Head of caudate nucleus (tissue), 42 donors: ENCODE data around the gene PLK5.
"Not testable (repeated sequence)": the region's sequence is repeated elsewhere in the genome, so short reads cannot be mapped to it uniquely, and the experiment has no call there.

Source experiments
- DNase-seq, 42 donors: peaks; one replicate each; pipeline versions ENCODE4 v3.0.0 to v3.0.0-alpha.2; 2020 to 2021; ENCODE audit warnings: mixed read lengths in 7 of 42
- intact Hi-C: fragments of 100-400 bp; cut with DNase I; formaldehyde crosslinking; loops from one replicate; pipeline ENCODE4 v1.15.0; 2022

PLK5 gene

GRCh38 chr19:1505012-1505411, 18.9 kb upstream of the PLK5 start:
- intact Hi-C loops: no loop called here
- DNase-seq: no peak

GRCh38 chr19:1505991-1506881, 17.6 kb upstream of the PLK5 start:
- intact Hi-C loops: no loop called here
- no peak for DNase-seq

GRCh38 chr19:1507192-1507660, 16.7 kb upstream of the PLK5 start:
- peak in 1 of 42 donors; percentile 10 for DNase-seq
- intact Hi-C loops: no loop called here

GRCh38 chr19:1507763-1508506, 15.9 kb upstream of the PLK5 start:
- DNase-seq: peak; percentile 90 to 97 (median 94)
- intact Hi-C loops: loop anchor here (2.0 kb wide), 1 partner anchor 17 kb away; the partner anchor contains the start of genes PCSK4 and REEP6

GRCh38 chr19:1508507-1508856, 15.4 kb upstream of the PLK5 start:
- intact Hi-C loops: loop anchor here (2.0 kb wide), 1 partner anchor 18 kb away; the partner anchor contains the start of genes PCSK4 and REEP6
- no peak for DNase-seq

- intact Hi-C loops: loop anchor here (2.0 kb wide), 1 partner anchor 19 kb away; the partner anchor contains the start of genes PCSK4 and REEP6
- peak in 21 of 42 donors; percentile 23 to 74 (median 47) for DNase-seq
Observed at GRCh38 chr19:1509602-1510441, 14.1 kb upstream of the PLK5 start.

- intact Hi-C loops: no loop called here
- no peak for DNase-seq
Observed at GRCh38 chr19:1510442-1510806, 13.5 kb upstream of the PLK5 start.

- DNase-seq: no peak
- intact Hi-C loops: no loop called here
Observed at GRCh38 chr19:1510807-1511206, 13.1 kb upstream of the PLK5 start.

- intact Hi-C loops: no loop called here
- no peak for DNase-seq
Observed at GRCh38 chr19:1511318-1512317, 12.3 kb upstream of the PLK5 start.

GRCh38 chr19:1512671-1513498, 11.0 kb upstream of the PLK5 start, which contains the start of gene ADAMTSL5:
ADAMTSL5 (minus strand) TSS chr19:1513019; CDS start chr19:1510943, 2,076 bp downstream.
- intact Hi-C loops: no loop called here
- no peak for DNase-seq

- intact Hi-C loops: no loop called here
- no peak for DNase-seq
Observed at GRCh38 chr19:1513499-1514294, 10.2 kb upstream of the PLK5 start.

GRCh38 chr19:1514295-1514661, 9.6 kb upstream of the PLK5 start:
- no peak for DNase-seq
- intact Hi-C loops: no loop called here

- no peak for DNase-seq
- intact Hi-C loops: no loop called here
Observed at GRCh38 chr19:1514986-1515721, 8.7 kb upstream of the PLK5 start.

GRCh38 chr19:1516395-1516753, 7.5 kb upstream of the PLK5 start:
- intact Hi-C loops: no loop called here
- no peak for DNase-seq

- DNase-seq: no peak
- intact Hi-C loops: no loop called here
Observed at GRCh38 chr19:1518471-1518870, 5.4 kb upstream of the PLK5 start.

GRCh38 chr19:1519802-1520201, 4.1 kb upstream of the PLK5 start:
- DNase-seq, intact Hi-C loops: not testable (repeated sequence)
